GM19099 (cell line): Measurements from ENCODE around the gene SLC66A2.

Experiments
- POLR2A ChIP-seq: IDR thresholded peaks from 3 replicates; pipeline ENCODE4 v1.6.1; 2011; ENCODE audit warnings: low read depth; ENCODE audit not compliant: insufficient read length; ENCODE audit errors: extremely low read depth

SLC66A2 gene

DNA sequence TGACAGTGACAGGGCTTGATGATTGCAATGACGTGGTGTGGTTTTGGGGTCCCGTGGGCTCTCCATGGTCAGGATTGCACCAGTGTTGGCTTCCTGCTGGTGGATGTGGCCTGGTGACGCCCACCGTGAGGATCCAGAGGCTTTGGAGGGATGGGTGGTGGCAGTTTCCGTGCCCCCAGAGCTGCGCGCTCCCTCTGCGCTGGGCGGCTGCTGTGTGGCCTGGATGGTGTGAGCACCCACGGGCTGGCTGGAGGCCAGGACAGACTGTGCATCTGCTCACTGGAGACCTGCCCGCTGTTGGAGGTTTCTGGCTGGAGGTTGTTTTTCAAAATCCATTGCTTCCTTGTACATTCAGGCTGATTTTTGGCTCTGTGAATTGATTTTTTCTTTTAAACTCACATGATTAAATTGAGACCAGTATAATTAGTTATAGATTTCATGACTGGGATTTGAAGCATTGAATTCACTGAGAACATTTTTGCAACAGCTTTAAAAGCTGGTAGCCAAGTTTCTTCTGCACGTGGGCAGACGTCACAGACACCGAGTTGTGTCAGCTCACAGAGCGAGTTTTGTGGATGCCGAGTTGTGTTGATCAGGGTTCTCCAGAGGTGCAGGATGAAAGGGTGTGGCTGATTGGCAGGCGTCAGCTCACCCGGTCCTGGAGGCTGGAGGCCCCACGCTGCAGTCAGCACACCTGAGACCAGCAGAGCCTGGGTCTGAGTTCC lies 81.0 kb downstream of the SLC66A2 start:
- TF ChIP-seq POLR2A, result no peak

GRCh38 chr18:79869591-79870300 lies 81.7 kb downstream of the SLC66A2 start:
- TF ChIP-seq POLR2A, result no peak

- no peak for TF ChIP-seq POLR2A
Observed at GRCh38 chr18:79868811-79869541, 82.5 kb downstream of the SLC66A2 start.

- TF ChIP-seq POLR2A, result no peak
Observed at GRCh38 chr18:79868168-79868784, 83.2 kb downstream of the SLC66A2 start.

- TF ChIP-seq POLR2A, result no peak
Observed at GRCh38 chr18:79867666-79868065, 83.8 kb downstream of the SLC66A2 start.

DNA sequence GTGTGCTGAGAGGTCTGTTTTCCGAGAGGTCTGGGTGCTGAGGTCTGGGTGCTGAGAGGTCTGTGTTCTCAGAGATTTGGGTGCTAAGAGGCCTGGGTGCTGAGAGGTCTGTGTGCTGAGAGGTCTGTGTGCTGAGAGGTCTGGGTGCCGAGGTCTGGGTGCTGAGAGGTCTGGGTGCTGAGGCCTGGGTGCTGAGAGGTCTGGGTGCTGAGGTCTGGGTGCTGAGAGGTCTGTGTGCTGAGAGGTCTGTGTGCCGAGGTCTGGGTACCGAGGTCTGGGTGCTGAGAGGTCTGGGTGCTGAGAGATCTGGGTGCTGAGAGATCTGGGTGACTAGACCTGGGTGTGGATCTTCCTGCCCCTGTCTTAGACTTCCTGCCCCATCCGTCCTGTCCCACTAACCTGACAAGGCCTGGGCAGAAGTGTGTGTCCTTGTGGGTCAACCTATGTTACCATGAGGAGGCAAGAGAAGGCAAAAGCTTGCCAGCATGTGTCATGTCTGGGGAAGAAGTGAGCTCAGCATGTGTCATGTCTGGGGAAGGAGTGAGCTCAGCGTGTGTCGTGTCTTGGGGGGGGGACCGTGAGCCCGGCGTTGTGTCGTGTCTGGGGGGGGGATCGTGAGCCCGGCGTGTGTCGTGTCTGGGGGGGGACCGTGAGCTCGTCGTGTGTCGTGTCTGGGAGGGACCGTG lies 84.4 kb downstream of the SLC66A2 start:
- TF ChIP-seq POLR2A, result no peak

DNA sequence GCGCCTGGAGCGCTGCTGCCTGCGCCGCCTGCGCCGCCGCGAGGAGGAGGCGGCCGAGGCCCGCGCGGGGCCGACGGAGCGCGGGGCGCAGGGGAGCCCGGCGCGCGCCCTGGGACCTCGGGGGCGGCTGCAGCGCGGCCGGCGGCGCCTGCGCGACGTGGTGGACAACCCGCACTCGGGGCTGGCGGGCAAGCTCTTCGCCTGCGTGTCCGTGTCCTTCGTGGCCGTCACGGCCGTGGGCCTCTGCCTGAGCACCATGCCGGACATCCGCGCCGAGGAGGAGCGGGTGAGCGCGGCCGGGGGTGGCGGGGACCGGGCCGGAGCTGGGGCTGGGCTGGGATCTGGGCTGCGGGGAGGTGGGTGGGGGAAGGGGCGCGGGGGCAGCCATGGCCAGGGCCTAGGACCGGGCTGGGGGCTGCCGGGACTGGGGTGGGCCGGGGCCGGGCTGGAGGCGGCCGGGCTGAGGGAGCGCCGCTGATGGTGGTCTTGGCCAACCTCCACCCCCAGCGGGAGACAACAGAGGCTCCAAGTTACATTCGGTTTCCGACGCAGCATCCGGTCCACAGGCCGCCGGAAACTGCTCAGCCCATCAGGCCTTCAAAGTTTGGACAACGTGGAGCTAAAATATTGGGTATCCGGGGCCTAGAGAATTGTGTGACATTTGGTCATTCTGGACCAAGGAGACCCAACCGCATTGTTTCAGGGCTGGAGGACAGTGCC lies 87.3 kb downstream of the SLC66A2 start:
- no peak for TF ChIP-seq POLR2A

GRCh38 chr18:79863161-79864005 lies 88.1 kb downstream of the SLC66A2 start:
- no peak for TF ChIP-seq POLR2A

GRCh38 chr18:79862562-79862961 lies 88.9 kb downstream of the SLC66A2 start:
- no peak for TF ChIP-seq POLR2A

DNA sequence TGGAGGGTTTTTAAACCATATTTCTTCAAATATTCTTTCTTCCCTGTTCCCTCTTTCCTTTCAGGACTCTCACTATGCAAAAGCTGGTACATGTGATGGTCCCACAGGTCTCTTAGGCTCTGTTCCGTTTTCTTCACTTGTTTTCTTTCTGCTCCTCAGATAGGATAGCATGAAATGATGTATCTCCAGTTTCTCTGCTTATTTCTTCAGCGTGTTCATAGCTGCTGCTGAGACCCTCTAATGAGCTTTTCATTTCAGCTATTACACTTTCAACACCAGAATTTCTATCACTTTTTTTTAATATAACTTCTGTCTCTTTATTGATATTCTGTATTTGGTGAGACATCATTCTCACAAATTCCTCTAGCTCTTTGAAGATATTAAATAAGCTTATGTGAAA lies 89.8 kb downstream of the SLC66A2 start:
- TF ChIP-seq POLR2A, result no peak

GRCh38 chr18:79859314-79859713 lies 92.1 kb downstream of the SLC66A2 start:
- TF ChIP-seq POLR2A, result no peak

GRCh38 chr18:79857082-79857671 lies 94.3 kb downstream of the SLC66A2 start:
- TF ChIP-seq POLR2A, result no peak
